ENCODE measurements around the gene TRANK1.

Gene TRANK1

DNA sequence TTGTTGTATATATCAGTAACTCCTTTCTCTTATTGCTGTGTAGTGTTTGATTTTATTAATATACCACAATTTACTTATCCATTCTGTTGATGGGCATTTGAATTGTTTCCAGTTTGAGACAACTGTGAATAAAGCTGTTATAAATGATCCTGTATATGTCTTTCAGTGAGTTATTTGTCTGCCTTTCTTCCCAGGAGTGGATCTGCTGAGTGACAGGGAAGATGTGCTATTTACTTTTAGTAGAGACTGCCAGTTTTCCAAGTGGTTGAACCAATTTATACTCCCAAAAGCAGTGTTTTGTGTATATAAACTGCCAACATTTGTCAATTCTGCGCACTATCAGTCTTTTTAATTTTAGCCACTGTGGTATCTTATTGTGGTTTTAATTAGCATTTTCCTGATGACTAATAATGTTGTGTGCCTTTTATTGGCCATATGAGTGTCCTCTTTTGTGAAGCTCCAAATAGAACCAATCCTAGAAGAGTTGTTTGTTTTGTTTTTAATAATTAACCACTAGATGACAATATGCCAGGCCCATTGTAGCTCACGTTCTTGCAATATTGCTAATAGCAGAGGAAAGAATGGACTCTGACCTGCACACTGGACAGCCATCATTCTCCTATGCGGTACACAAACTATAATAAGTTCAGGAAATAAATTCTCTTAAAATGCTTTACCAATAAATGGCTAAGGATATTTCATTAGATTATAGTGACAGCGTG, 25.3 kb downstream of the TRANK1 start:
- no peak for TF ChIP-seq REST (IDR thresholded peaks at IDR 0.05; ENCODE audit: insufficient read depth in 1 of 2, low read depth in 2 of 2, low read length in 2 of 2)
- TF ChIP-seq SIN3A (IDR thresholded peaks at IDR 0.05; ENCODE audit: borderline replicate concordance, insufficient read depth, low read length), result no peak
- TF ChIP-seq TAF1 (IDR thresholded peaks at IDR 0.05; ENCODE audit: borderline replicate concordance, insufficient read depth, low read length), result no peak
- TF ChIP-seq FOXP2 (optimal IDR thresholded peaks at IDR 0.05; ENCODE audit: borderline replicate concordance, extremely low read depth, extremely low read length, insufficient read depth), result no peak
- no peak for TF ChIP-seq POLR2AphosphoS5 (IDR thresholded peaks at IDR 0.05; ENCODE audit: low read depth, low read length)

DNA sequence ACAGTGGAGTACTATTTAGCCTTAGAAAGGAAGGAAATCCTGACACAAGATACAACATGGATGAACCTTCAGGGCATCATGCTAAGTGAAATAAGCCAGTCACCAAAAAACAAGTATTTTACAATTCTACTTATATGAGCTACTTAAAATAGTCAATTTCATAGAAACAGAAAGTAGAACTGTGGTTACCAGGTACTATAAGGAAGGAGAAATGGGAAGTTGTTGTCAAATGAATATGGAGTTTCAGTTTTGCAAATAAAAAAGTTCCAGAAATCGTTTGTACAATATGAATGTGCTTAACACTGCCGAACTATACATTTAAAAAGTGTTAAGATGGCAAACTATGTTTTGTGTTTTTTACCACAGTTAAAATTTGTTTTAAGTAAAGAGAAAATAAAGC, 26.8 kb downstream of the TRANK1 start:
- no peak for TF ChIP-seq REST (IDR thresholded peaks at IDR 0.05; ENCODE audit: insufficient read depth in 1 of 2, low read depth in 2 of 2, low read length in 2 of 2)
- no peak for TF ChIP-seq SIN3A (IDR thresholded peaks at IDR 0.05; ENCODE audit: borderline replicate concordance, insufficient read depth, low read length)
- no peak for TF ChIP-seq FOXP2 (optimal IDR thresholded peaks at IDR 0.05; ENCODE audit: borderline replicate concordance, extremely low read depth, extremely low read length, insufficient read depth)
- no peak for TF ChIP-seq TAF1 (IDR thresholded peaks at IDR 0.05; ENCODE audit: borderline replicate concordance, insufficient read depth, low read length)
- TF ChIP-seq POLR2AphosphoS5 (IDR thresholded peaks at IDR 0.05; ENCODE audit: low read depth, low read length), result no peak

- TF ChIP-seq FOXP2 (optimal IDR thresholded peaks at IDR 0.05; ENCODE audit: borderline replicate concordance, extremely low read depth, extremely low read length, insufficient read depth), result no peak
- TF ChIP-seq POLR2AphosphoS5 (IDR thresholded peaks at IDR 0.05; ENCODE audit: low read depth, low read length), result no peak
- no peak for TF ChIP-seq REST (IDR thresholded peaks at IDR 0.05; ENCODE audit: insufficient read depth in 1 of 2, low read depth in 2 of 2, low read length in 2 of 2)
- TF ChIP-seq SIN3A (IDR thresholded peaks at IDR 0.05; ENCODE audit: borderline replicate concordance, insufficient read depth, low read length), result no peak
- TF ChIP-seq TAF1 (IDR thresholded peaks at IDR 0.05; ENCODE audit: borderline replicate concordance, insufficient read depth, low read length), result no peak
Measured at GRCh38 chr3:36911990-36912804, 32.7 kb downstream of the TRANK1 start.

- TF ChIP-seq POLR2AphosphoS5 (IDR thresholded peaks at IDR 0.05; ENCODE audit: low read depth, low read length), result no peak
- TF ChIP-seq TAF1 (IDR thresholded peaks at IDR 0.05; ENCODE audit: borderline replicate concordance, insufficient read depth, low read length), result no peak
- TF ChIP-seq REST (IDR thresholded peaks at IDR 0.05; ENCODE audit: insufficient read depth in 1 of 2, low read depth in 2 of 2, low read length in 2 of 2), result no peak
- TF ChIP-seq FOXP2 (optimal IDR thresholded peaks at IDR 0.05; ENCODE audit: borderline replicate concordance, extremely low read depth, extremely low read length, insufficient read depth), result no peak
- TF ChIP-seq SIN3A (IDR thresholded peaks at IDR 0.05; ENCODE audit: borderline replicate concordance, insufficient read depth, low read length), result no peak
Measured at GRCh38 chr3:36909666-36910065, 35.2 kb downstream of the TRANK1 start.

Measured in PFSK-1 (cell line).